Measurements from ENCODE around the gene GPHN. TPM values are rescaled to one million over a fixed set of nuclear protein-coding genes. Genes with fewer than 3 reads are reported as not detected.

GPHN gene
- total RNA-seq, 2 experiments from 2014 or later = 10.0 to 10.7 TPM

- Histone ChIP-seq H3K27ac (ENCODE audit: low read depth in 1 of 2, low read length in 2 of 2) (no peak overlapping the region), H3K9me3 (ENCODE audit: control insufficient read depth in 1 of 2, insufficient read depth in 1 of 2, low read length in 2 of 2) (peaks cover 6 to 22% of the 10 kb centered on the region in 2 experiments), H3K27me3 (ENCODE audit: control insufficient read depth in 1 of 2, insufficient read depth in 2 of 2, low read length in 2 of 2) (no peaks in the 10 kb centered on the region), H3K4me1 (ENCODE audit: insufficient read depth, low read length) (no peaks in the 10 kb centered on the region), H3K36me3 (ENCODE audit: insufficient read depth, low read length) (no peaks in the 10 kb centered on the region), H3K4me3 (ENCODE audit: low read length) (no peak overlapping the region)
- TF ChIP-seq, protein P1, sequence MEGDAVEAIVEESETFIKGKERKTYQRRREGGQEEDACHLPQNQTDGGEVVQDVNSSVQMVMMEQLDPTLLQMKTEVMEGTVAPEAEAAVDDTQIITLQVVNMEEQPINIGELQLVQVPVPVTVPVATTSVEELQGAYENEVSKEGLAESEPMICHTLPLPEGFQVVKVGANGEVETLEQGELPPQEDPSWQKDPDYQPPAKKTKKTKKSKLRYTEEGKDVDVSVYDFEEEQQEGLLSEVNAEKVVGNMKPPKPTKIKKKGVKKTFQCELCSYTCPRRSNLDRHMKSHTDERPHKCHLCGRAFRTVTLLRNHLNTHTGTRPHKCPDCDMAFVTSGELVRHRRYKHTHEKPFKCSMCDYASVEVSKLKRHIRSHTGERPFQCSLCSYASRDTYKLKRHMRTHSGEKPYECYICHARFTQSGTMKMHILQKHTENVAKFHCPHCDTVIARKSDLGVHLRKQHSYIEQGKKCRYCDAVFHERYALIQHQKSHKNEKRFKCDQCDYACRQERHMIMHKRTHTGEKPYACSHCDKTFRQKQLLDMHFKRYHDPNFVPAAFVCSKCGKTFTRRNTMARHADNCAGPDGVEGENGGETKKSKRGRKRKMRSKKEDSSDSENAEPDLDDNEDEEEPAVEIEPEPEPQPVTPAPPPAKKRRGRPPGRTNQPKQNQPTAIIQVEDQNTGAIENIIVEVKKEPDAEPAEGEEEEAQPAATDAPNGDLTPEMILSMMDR (IDR thresholded peaks at IDR 0.05) = no peak
- ChIA-PET CTCF (no interaction called here), POLR2A (no interaction called here)
- Mint-ChIP-seq H3K27me3 (no peaks in the 10 kb centered on the region), H3K9me3 (peaks cover 23% of the 10 kb centered on the region), H3K4me3 (no peak overlapping the region), H3K36me3 (ENCODE audit: low read depth) (peaks cover 43% of the 10 kb centered on the region), H3K4me1 (ENCODE audit: low read depth) (no peaks in the 10 kb centered on the region), H3K27ac (no peak overlapping the region)
- ATAC-seq (ENCODE audit: poor library complexity) (no peak), DNase-seq (peak in 1 of 14 experiments; percentile 5)
- intact Hi-C loops (cut with DNase I, micrococcal nuclease) = no loop called here
Measured at GRCh38 chr14:66662374-66662773, 154.4 kb downstream of the GPHN start.

DNA sequence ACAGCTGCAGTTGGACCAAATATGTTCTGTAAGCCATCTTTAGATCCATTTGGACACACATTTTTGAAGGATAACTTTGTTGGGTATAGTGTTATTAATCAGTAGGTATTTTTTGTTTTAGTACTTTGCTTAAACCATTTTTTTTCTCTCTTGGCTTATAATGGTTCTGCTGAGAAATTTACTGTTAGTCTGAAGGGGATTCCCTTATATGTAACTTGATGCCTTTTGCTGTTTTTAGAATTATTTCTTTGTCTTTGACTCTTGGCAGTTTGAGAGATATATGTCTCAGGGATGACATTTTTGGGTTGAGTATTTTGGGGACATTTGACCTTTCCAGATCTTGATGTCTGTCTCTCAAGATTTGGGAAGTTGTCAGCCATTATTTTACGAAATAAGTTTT lies 169.8 kb downstream of the GPHN start:
- Mint-ChIP-seq H3K27ac (no peak overlapping the region), H3K4me1 (ENCODE audit: low read depth) (no peaks in the 10 kb centered on the region), H3K4me3 (no peak overlapping the region), H3K9me3 (peaks cover 7% of the 10 kb centered on the region), H3K27me3 (no peaks in the 10 kb centered on the region), H3K36me3 (ENCODE audit: low read depth) (peaks cover 80% of the 10 kb centered on the region)
- Histone ChIP-seq H3K27me3 (ENCODE audit: control insufficient read depth in 1 of 2, insufficient read depth in 2 of 2, low read length in 2 of 2) (no peaks in the 10 kb centered on the region), H3K9me3 (ENCODE audit: control insufficient read depth in 1 of 2, insufficient read depth in 1 of 2, low read length in 2 of 2) (peaks cover 22 to 23% of the 10 kb centered on the region in 2 experiments), H3K27ac (ENCODE audit: low read depth in 1 of 2, low read length in 2 of 2) (no peak overlapping the region), H3K36me3 (ENCODE audit: insufficient read depth, low read length) (no peaks in the 10 kb centered on the region), H3K4me3 (ENCODE audit: low read length) (no peak overlapping the region), H3K4me1 (ENCODE audit: insufficient read depth, low read length) (no peaks in the 10 kb centered on the region)
- ChIA-PET CTCF (no interaction called here), POLR2A (no interaction called here)
- TF ChIP-seq, protein P1 (IDR thresholded peaks at IDR 0.05) = no peak
- no peak for DNase-seq
- intact Hi-C loops (cut with DNase I, micrococcal nuclease) = no loop called here
- ATAC-seq (ENCODE audit: poor library complexity) = no peak

- ATAC-seq (ENCODE audit: poor library complexity) (no peak), DNase-seq (no peak)
- peaks cover 89% of the 10 kb centered on the region for H3K36me3 Mint-ChIP-seq (ENCODE audit: low read depth)
- H3K9me3 ChIP-seq (ENCODE audit: control insufficient read depth in 1 of 2, insufficient read depth in 1 of 2, low read length in 2 of 2) = peaks cover 15 to 23% of the 10 kb centered on the region in 2 experiments
- H3K27me3 ChIP-seq (ENCODE audit: control insufficient read depth in 1 of 2, insufficient read depth in 2 of 2, low read length in 2 of 2) = no peaks in the 10 kb centered on the region
- ChIA-PET CTCF (no interaction called here), POLR2A (no interaction called here)
- H3K4me3 ChIP-seq (ENCODE audit: low read length) = no peak overlapping the region
- intact Hi-C loops (cut with DNase I, micrococcal nuclease) = no loop called here
- no peak overlapping the region for H3K4me3 Mint-ChIP-seq
- no peak overlapping the region for H3K27ac ChIP-seq (ENCODE audit: low read depth in 1 of 2, low read length in 2 of 2)
- no peaks in the 10 kb centered on the region for H3K4me1 ChIP-seq (ENCODE audit: insufficient read depth, low read length)
- peaks cover 6% of the 10 kb centered on the region for H3K9me3 Mint-ChIP-seq
- no peaks in the 10 kb centered on the region for H3K27me3 Mint-ChIP-seq
- H3K36me3 ChIP-seq (ENCODE audit: insufficient read depth, low read length) = no peaks in the 10 kb centered on the region
- TF ChIP-seq, protein P1 (IDR thresholded peaks at IDR 0.05) = no peak
- no peaks in the 10 kb centered on the region for H3K4me1 Mint-ChIP-seq (ENCODE audit: low read depth)
- H3K27ac Mint-ChIP-seq = no peak overlapping the region
Measured at GRCh38 chr14:66680216-66680615, 172.3 kb downstream of the GPHN start.
